ENCODE measurements around the gene NFYB. TPM values are rescaled to one million over a fixed set of nuclear protein-coding genes. Genes with fewer than 3 reads are reported as not detected.

The NFYB gene
- total RNA-seq (10 to 100 TPM; 24.0 to 25.0 TPM), polyA plus RNA-seq (10 to 100 TPM; 15.5 to 33.0 TPM)
- long read RNA-seq, donor 1, transcript NFYB-201 (8 exons, 3,512 nt), result major isoform, 15 of 27 reads
- long read RNA-seq, donor 1, transcript NFYB-205 (8 exons, 1,727 nt), result minor isoform, 7 of 27 reads
- long read RNA-seq, donor 1, partial matches to known transcripts, result 5 of 27 reads
- long read RNA-seq, donor 1, other reads (novel, unspliced or antisense), result 0 of 27 reads
- long read RNA-seq, donor 2, partial matches to known transcripts, result 0 of 4 reads
- long read RNA-seq, donor 2, other reads (novel, unspliced or antisense), result 0 of 4 reads
- long read RNA-seq, donor 3, partial matches to known transcripts, result 0 of 8 reads
- long read RNA-seq, donor 3, other reads (novel, unspliced or antisense), result 0 of 8 reads
- long read RNA-seq, donor 4, partial matches to known transcripts, result 0 of 4 reads
- long read RNA-seq, donor 4, other reads (novel, unspliced or antisense), result 0 of 4 reads
- long read RNA-seq, donor 5, transcript NFYB-201 (8 exons, 3,512 nt), result major isoform, 11 of 16 reads
- long read RNA-seq, donor 5, transcript NFYB-205 (8 exons, 1,727 nt), result minor isoform, 5 of 16 reads
- long read RNA-seq, donor 5, partial matches to known transcripts, result 0 of 16 reads
- long read RNA-seq, donor 5, other reads (novel, unspliced or antisense), result 0 of 16 reads

- no peaks in the 10 kb centered on the region for H3K9me3 ChIP-seq (ENCODE audit: control insufficient read depth in 4 of 4, insufficient read depth in 3 of 4, low read length in 3 of 4)
- H3K9ac ChIP-seq (ENCODE audit: insufficient read depth in 1 of 2, low read length in 2 of 2), result peak within 1 kb of the TSS; percentile 85 to 93
- H3K36me3 ChIP-seq (ENCODE audit: control insufficient read depth in 4 of 4, insufficient read depth in 4 of 4, low read length in 4 of 4), result peaks cover 0 to 9% (median 0%) of the 10 kb centered on the region in 4 donors
- peak within 1 kb of the TSS; percentile 80 for H3K4me3 ChIP-seq
- H3K4me1 ChIP-seq (ENCODE audit: control insufficient read depth in 5 of 5, insufficient read depth in 5 of 5, low read length in 5 of 5), result peaks cover 0 to 19% (median 6%) of the 10 kb centered on the region in 5 donors
- DNase-seq (peak; percentile 97 to 99 (median 98)), ATAC-seq (ENCODE audit: insufficient read depth, low FRiP score) (peak; percentile 95)
- no peaks in the 10 kb centered on the region for H3K27me3 ChIP-seq (ENCODE audit: control insufficient read depth in 3 of 3, insufficient read depth in 3 of 3, low read length in 2 of 3)
- TF ChIP-seq CTCF (IDR thresholded peaks at IDR 0.05; ENCODE audit: control extremely low read depth, extremely low read depth), result no peak
- H3K27ac ChIP-seq (ENCODE audit: low read depth in 1 of 2, low read length in 1 of 2), result peak within 1 kb of the TSS; percentile 93 to 96
- WGBS, 2 donors, result 5 to 8% methylated on average over 53 to 111 of the region's 111 CpGs
These were observed at the start of gene NFYB for GRCh38 chr12:104137902-104138796. NFYB (minus strand) TSS chr12:104138210; CDS start chr12:104135453, 2,757 bp downstream.

- DNase-seq, result no peak
These were observed 49.6 kb upstream of the NFYB start for GRCh38 chr12:104187446-104188155.

More at GRCh38 chr12:104187446-104188155, 49.6 kb upstream of the NFYB start:
- Histone ChIP-seq H3K27ac (ENCODE audit: low read depth in 1 of 2, low read length in 1 of 2) (no peak overlapping the region), H3K4me3 (no peak overlapping the region), H3K36me3 (ENCODE audit: control insufficient read depth in 4 of 4, insufficient read depth in 4 of 4, low read length in 4 of 4) (peaks cover 0 to 4% (median 0%) of the 10 kb centered on the region in 4 donors), H3K27me3 (ENCODE audit: control insufficient read depth in 3 of 3, insufficient read depth in 3 of 3, low read length in 2 of 3) (no peaks in the 10 kb centered on the region), H3K9me3 (ENCODE audit: control insufficient read depth in 4 of 4, insufficient read depth in 3 of 4, low read length in 3 of 4) (peaks cover 0 to 12% (median 6%) of the 10 kb centered on the region in 4 donors), H3K9ac (ENCODE audit: insufficient read depth in 1 of 2, low read length in 2 of 2) (no peak overlapping the region), H3K4me1 (ENCODE audit: control insufficient read depth in 5 of 5, insufficient read depth in 5 of 5, low read length in 5 of 5) (no peaks in the 10 kb centered on the region)
- ATAC-seq (ENCODE audit: insufficient read depth, low FRiP score), result no peak
- WGBS, 2 donors, result 93 to 94% methylated on average over 18 of the region's 18 CpGs
- no peak for TF ChIP-seq CTCF (IDR thresholded peaks at IDR 0.05; ENCODE audit: control extremely low read depth, extremely low read depth)
